Measurements from ENCODE around the gene FIGN. TPM values are rescaled to one million over a fixed set of nuclear protein-coding genes. Genes with fewer than 3 reads are reported as not detected.

Gene FIGN
- total and polyA plus RNA-seq, 2 of the 8 experiments (the other 6 are each of a cell fraction or from before 2014, with no cell fraction given) = 5.0 to 22.8 TPM

DNA sequence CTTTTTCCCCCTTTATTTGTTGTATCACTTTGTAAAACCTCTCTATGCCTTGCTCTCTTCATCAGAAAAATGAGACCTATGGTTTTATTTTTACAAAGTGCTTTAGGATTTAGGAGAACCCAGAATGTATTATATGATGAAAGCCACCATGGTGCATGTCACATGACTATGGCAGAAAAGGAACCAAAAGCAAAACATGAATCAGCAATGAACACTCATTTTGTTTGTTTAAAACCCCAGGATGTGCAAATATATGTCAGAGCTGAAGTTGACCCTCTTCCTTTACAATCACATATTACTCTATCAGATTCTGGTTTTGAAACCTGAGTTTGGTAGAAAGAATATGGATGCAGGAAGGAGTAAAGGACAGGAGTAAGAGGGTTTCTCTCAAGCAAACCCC is 70.0 kb downstream of the FIGN start:
- Histone ChIP-seq H4K8ac (ENCODE audit: extremely low read depth, insufficient read depth, low read length) (no peak overlapping the region), H3K9ac (replicated peaks in 1 of 4; ENCODE audit: extremely low read depth in 1 of 4, low read depth in 3 of 4, low read length in 3 of 4) (no peak overlapping the region), H3K23ac (ENCODE audit: insufficient read length) (no peak overlapping the region), H3K23me2 (ENCODE audit: low read depth, low read length) (no peaks in the 10 kb centered on the region), H3K4me1 (replicated peaks in 1 of 4; ENCODE audit: control insufficient read depth in 3 of 4, insufficient read depth in 4 of 4, low read length in 3 of 4) (peaks cover 0 to 2% (median 0%) of the 10 kb centered on the region in 4 experiments; a peak in 2 of 7 replicates), H3K36me3 (ENCODE audit: control insufficient read depth in 2 of 4, insufficient read depth in 4 of 4, low read length in 3 of 4) (no peaks in the 10 kb centered on the region; a peak in 1 of 8 replicates), H2BK12ac (ENCODE audit: low read depth, low read length) (no peak overlapping the region), H3K27me3 (replicated peaks in 1 of 4; ENCODE audit: control insufficient read depth in 3 of 4, extremely low read depth in 1 of 4, insufficient read depth in 3 of 4, low read length in 3 of 4) (no peaks in the 10 kb centered on the region), H4K5ac (ENCODE audit: insufficient read length, low read depth, low read length) (no peak overlapping the region), H3K79me2 (ENCODE audit: control insufficient read depth in 1 of 2, insufficient read depth in 2 of 2, low read length in 2 of 2) (no peaks in the 10 kb centered on the region), H2BK120ac (replicated peaks; ENCODE audit: low read depth, low read length) (no peak overlapping the region), H2BK20ac (ENCODE audit: low read length) (no peak overlapping the region), H2AFZ (ENCODE audit: low read length) (no peak overlapping the region), H2BK5ac (ENCODE audit: low read depth, low read length) (no peak overlapping the region), H3K4me3 (ENCODE audit: extremely low read depth in 1 of 4, insufficient read depth in 2 of 4, low read depth in 3 of 4, low read length in 4 of 4) (no peak overlapping the region), H3K79me1 (ENCODE audit: low read depth, low read length) (no peaks in the 10 kb centered on the region), H3K56ac (replicated peaks; ENCODE audit: insufficient read length, low read depth, low read length) (no peak overlapping the region), H3K9me3 (ENCODE audit: insufficient read depth in 2 of 2, low read depth in 1 of 2, low read length in 1 of 2) (no peaks in the 10 kb centered on the region), H4K91ac (replicated peaks; ENCODE audit: insufficient read length, low read length) (no peak overlapping the region), H3K27ac (ENCODE audit: low read depth, low read length) (no peak overlapping the region), H3K4ac (replicated peaks; ENCODE audit: insufficient read length, low read depth, low read length) (no peak overlapping the region), H3K4me2 (ENCODE audit: insufficient read depth in 1 of 2, low read depth in 2 of 2, low read length in 2 of 2) (no peak overlapping the region), H2BK15ac (ENCODE audit: low read length) (no peak overlapping the region), H2AK5ac (ENCODE audit: low read depth, low read length) (no peak overlapping the region), H3K18ac (ENCODE audit: extremely low read depth, low read length) (no peak overlapping the region), H3K14ac (ENCODE audit: insufficient read length) (no peak overlapping the region), H4K20me1 (replicated peaks in 1 of 2; ENCODE audit: control insufficient read depth in 1 of 2, insufficient read depth in 2 of 2, low read length in 2 of 2) (no peaks in the 10 kb centered on the region)
- TF ChIP-seq HDAC6 (IDR thresholded peaks at IDR 0.05; ENCODE audit: low read depth, low read length) (no peak), POU5F1 (IDR thresholded peaks at IDR 0.05; ENCODE audit: low read depth, low read length) (no peak), TAF7 (optimal IDR thresholded peaks at IDR 0.05; ENCODE audit: borderline replicate concordance, low read depth, low read length) (no peak), SIN3A (conservative IDR thresholded peaks at IDR 0.05 in 1 of 2, IDR thresholded peaks at IDR 0.05 in 1 of 2; ENCODE audit: low read depth in 1 of 2, low read length in 2 of 2) (no peak)
- TF ChIP-seq, protein P1, sequence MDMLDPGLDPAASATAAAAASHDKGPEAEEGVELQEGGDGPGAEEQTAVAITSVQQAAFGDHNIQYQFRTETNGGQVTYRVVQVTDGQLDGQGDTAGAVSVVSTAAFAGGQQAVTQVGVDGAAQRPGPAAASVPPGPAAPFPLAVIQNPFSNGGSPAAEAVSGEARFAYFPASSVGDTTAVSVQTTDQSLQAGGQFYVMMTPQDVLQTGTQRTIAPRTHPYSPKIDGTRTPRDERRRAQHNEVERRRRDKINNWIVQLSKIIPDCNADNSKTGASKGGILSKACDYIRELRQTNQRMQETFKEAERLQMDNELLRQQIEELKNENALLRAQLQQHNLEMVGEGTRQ (IDR thresholded peaks at IDR 0.05; ENCODE audit: low read length) = no peak
- FAIRE-seq (no peak), DNase-seq (ENCODE audit: low read depth in 1 of 2, low spot score in 2 of 2) (no peak)
- POLR2A ChIA-PET (ENCODE audit: partially characterized antibody) = no interaction called here
- CTCF ChIA-PET (ENCODE audit: partially characterized antibody) = no interaction called here

All from H1 (cell line).